ENCODE results near the gene NOMO2. TPM values are rescaled to one million over a fixed set of nuclear protein-coding genes. Genes with fewer than 3 reads are reported as not detected.
"Not testable (repeated sequence)": the region's sequence is repeated elsewhere in the genome, so short reads cannot be mapped to it uniquely, and the experiment has no call there.

Gene NOMO2
- total and polyA plus RNA-seq, 2 experiments from 2014 or later: 135 TPM

DNA sequence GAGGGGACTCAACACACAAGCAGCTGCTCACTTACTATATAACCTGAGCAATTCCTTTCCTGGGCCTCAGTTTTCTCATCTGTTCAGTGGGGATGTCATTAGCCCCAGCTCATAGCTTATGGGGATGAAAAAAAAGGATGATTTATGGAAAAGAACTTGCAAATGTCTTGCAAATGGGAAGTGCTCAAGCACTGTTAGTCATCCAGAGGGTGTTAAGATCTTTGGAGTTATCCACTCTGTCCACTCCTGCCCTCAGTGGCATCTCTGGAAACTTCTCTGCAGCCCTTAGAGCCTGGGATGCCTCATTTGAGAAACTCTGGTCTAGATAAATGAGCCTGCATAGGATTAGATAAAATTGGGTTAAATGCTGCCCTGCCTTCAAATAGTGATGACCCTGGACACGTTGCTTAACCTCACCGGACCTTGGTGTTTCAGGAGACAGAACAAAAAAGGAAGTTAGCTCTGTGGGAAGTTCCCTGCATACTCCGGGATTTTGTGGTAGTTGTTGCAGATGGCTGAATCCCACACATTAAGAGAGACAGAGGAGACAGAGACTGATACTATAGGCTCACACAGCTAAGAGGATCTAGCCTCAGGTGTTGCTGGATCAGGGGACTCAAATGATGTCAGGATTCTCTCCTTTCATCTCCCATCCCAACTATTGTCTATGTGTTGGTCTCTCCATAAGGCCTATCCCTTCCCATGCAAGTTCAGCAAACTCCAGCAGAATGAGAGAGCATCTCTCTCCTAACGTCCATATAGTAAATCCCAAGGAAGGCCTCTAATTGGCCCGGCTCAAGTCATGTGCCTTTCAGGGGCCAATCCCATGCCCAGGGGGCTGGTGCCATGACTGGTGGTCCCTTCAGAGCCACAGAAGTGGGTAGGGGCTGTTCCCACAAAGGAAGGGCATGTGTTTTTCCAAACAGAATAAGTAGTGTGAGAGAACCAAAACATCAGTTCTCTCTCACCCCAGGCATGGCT, 25.0 kb upstream of the NOMO2 start:
- not testable (repeated sequence) for H3K27me3 ChIP-seq (replicated peaks; ENCODE audit: insufficient read depth); H3K4me2 ChIP-seq (ENCODE audit: unreplicated experiment)

DNA sequence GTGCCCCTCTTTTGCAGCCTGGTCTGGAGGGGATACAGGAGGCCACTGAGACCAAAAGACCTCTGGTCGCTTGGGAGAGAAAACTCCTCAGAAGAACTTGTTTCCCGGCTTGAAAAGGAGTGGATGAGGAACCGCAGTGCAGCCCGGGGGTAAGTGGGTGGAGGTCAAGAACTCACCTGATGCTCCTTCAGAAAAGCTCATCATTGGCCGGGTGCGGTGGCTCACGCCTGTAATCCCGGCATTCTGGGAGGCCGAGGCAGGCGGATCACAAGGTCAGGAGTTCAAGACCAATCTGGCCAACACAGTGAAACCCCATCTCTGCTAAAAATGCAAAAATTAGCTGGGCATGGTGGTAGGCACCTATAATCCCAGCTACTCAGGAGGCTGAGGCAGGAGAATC, 23.9 kb upstream of the NOMO2 start:
- H3F3A ChIP-seq (ENCODE audit: insufficient read depth); H3K9me2 ChIP-seq (ENCODE audit: insufficient read depth); DNase-seq; H4K20me1 ChIP-seq (ENCODE audit: insufficient read depth); H3K4me2 ChIP-seq (ENCODE audit: unreplicated experiment); H3K9me3 ChIP-seq (ENCODE audit: low read depth); in situ Hi-C loops (cut with MboI); H3K79me2 ChIP-seq (ENCODE audit: insufficient read depth); H2AFZ ChIP-seq; H3K27ac ChIP-seq; H3K4me3 ChIP-seq; H3K9ac ChIP-seq; H3K27me3 ChIP-seq (replicated peaks; ENCODE audit: insufficient read depth); H3K4me1 ChIP-seq (ENCODE audit: insufficient read depth); H3K36me3 ChIP-seq (ENCODE audit: low read depth): not testable (repeated sequence)
- 73 to 76% methylated on average over 9 to 10 of the region's 10 CpGs for WGBS, 2 experiments (ENCODE audit: low coverage in 1 of 2, low lambda C conversion rate in 2 of 2, missing lambda C conversion rate in 2 of 2)

More for the DNA sequence above, 25.0 kb upstream of the NOMO2 start:
- DNase-seq; H4K20me1 ChIP-seq (ENCODE audit: insufficient read depth); H3K4me3 ChIP-seq; H2AFZ ChIP-seq; H3K4me1 ChIP-seq (ENCODE audit: insufficient read depth); H3K36me3 ChIP-seq (ENCODE audit: low read depth); H3K27ac ChIP-seq; H3K79me2 ChIP-seq (ENCODE audit: insufficient read depth); H3K9me2 ChIP-seq (ENCODE audit: insufficient read depth); H3F3A ChIP-seq (ENCODE audit: insufficient read depth); H3K9ac ChIP-seq; in situ Hi-C loops (cut with MboI); H3K9me3 ChIP-seq (ENCODE audit: low read depth): not testable (repeated sequence)
- WGBS, 2 experiments (ENCODE audit: low coverage in 1 of 2, low lambda C conversion rate in 2 of 2, missing lambda C conversion rate in 2 of 2): 41% methylated on average over 5 of the region's 5 CpGs

DNA sequence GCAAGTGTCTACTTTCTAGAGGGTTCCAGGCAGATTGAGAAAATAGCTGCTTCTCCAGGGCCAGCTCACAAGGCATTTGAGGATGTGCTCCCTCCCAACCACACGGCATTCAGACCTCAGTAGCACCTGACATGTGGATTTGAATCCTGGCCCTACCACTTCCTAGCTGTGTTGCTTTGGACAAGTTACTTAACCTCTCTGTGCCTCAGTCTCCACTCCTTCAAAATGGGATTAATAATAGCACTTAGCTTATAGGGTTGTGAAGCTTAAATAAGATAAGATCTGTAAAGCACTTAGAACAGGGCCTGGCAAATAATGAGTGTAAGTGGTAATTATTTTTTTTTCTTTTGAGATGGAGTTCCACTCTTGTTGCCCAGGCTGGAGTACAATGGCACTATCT, 21.0 kb upstream of the NOMO2 start:
- no peaks in the 10 kb centered on the region for H3K36me3 ChIP-seq (ENCODE audit: low read depth)
- TF ChIP-seq EZH2phosphoT487 (IDR thresholded peaks at IDR 0.05; ENCODE audit: insufficient read depth, low read depth) (no peak), EZH2 (IDR thresholded peaks at IDR 0.05; ENCODE audit: insufficient read depth, poor library complexity, severe bottlenecking) (no peak)
- 47 to 57% methylated on average over 1 of the region's 1 CpG for WGBS, 2 experiments (ENCODE audit: low coverage in 1 of 2, low lambda C conversion rate in 2 of 2, missing lambda C conversion rate in 2 of 2)
- no peak overlapping the region for H3K4me2 ChIP-seq (ENCODE audit: unreplicated experiment)
- H3K9me3 ChIP-seq (ENCODE audit: low read depth): no peaks in the 10 kb centered on the region
- in situ Hi-C loops (cut with MboI): no loop called here
- H3K9me2 ChIP-seq (ENCODE audit: insufficient read depth): no peaks in the 10 kb centered on the region
- H3F3A ChIP-seq (ENCODE audit: insufficient read depth): no peaks in the 10 kb centered on the region
- H3K27ac ChIP-seq: no peak overlapping the region
- H3K9ac ChIP-seq: no peak overlapping the region
- H3K27me3 ChIP-seq (replicated peaks; ENCODE audit: insufficient read depth): no peaks in the 10 kb centered on the region
- no peaks in the 10 kb centered on the region for H3K79me2 ChIP-seq (ENCODE audit: insufficient read depth)
- no peaks in the 10 kb centered on the region for H3K4me1 ChIP-seq (ENCODE audit: insufficient read depth)
- no peaks in the 10 kb centered on the region for H4K20me1 ChIP-seq (ENCODE audit: insufficient read depth)
- no peak overlapping the region for H2AFZ ChIP-seq
- no peak overlapping the region for H3K4me3 ChIP-seq
- no peak for DNase-seq

DNA sequence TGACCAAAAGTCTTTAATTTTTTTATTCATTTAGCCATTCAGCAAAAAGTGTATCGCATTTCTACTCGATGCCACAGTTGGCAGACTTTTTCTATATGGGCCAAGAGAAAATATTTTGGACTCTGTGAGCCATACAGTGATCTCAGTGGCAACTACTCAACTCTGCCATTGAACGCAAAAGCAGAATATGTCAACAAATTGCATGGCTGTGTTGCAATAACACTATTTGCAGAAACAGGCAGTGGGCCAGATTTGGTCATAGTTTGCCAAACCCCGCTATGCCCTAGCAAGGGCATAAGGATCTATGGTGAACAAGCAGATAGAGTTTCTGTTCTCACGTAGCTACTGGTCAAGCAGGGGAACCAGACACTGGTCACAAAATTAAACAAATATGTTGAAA, 18.5 kb upstream of the NOMO2 start:
- DNase-seq; H3K4me3 ChIP-seq; H3K27me3 ChIP-seq (replicated peaks; ENCODE audit: insufficient read depth); H3K9me2 ChIP-seq (ENCODE audit: insufficient read depth); H3K4me2 ChIP-seq (ENCODE audit: unreplicated experiment); H3K9me3 ChIP-seq (ENCODE audit: low read depth); H3K36me3 ChIP-seq (ENCODE audit: low read depth); H3K79me2 ChIP-seq (ENCODE audit: insufficient read depth); H4K20me1 ChIP-seq (ENCODE audit: insufficient read depth); in situ Hi-C loops (cut with MboI); H3K4me1 ChIP-seq (ENCODE audit: insufficient read depth); H3K9ac ChIP-seq; H3K27ac ChIP-seq; H3F3A ChIP-seq (ENCODE audit: insufficient read depth); H2AFZ ChIP-seq: not testable (repeated sequence)
- 49 to 58% methylated on average over 3 of the region's 5 CpGs for WGBS, 2 experiments (ENCODE audit: low coverage in 1 of 2, low lambda C conversion rate in 2 of 2, missing lambda C conversion rate in 2 of 2)

DNA sequence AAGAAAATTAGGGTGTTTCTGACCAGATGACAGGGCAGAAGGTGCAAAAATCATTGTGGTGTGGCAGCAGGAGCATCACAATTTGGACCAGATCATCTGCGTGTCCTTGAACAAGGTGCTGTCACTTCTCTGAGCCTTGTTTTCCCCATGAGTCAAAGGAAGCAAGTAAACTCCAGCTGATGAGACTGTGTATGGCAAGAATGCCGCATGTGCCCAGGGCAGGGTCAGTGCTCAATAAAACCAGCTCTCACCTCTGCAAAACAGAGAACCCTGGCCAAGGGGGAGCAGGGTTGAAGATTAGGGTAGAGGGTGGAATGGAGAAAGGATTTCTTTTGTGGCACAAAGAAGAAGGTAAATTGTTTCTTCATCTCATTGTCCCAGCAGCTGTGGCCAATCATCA, 17.4 kb upstream of the NOMO2 start:
- H3K9me3 ChIP-seq (ENCODE audit: low read depth); H3F3A ChIP-seq (ENCODE audit: insufficient read depth); DNase-seq; H2AFZ ChIP-seq; H3K9me2 ChIP-seq (ENCODE audit: insufficient read depth); H4K20me1 ChIP-seq (ENCODE audit: insufficient read depth); H3K4me2 ChIP-seq (ENCODE audit: unreplicated experiment); H3K4me1 ChIP-seq (ENCODE audit: insufficient read depth); H3K4me3 ChIP-seq; H3K36me3 ChIP-seq (ENCODE audit: low read depth); H3K79me2 ChIP-seq (ENCODE audit: insufficient read depth); in situ Hi-C loops (cut with MboI); H3K27ac ChIP-seq; H3K9ac ChIP-seq; H3K27me3 ChIP-seq (replicated peaks; ENCODE audit: insufficient read depth): not testable (repeated sequence)
- WGBS, 2 experiments (ENCODE audit: low coverage in 1 of 2, low lambda C conversion rate in 2 of 2, missing lambda C conversion rate in 2 of 2): 73 to 81% methylated on average over 2 of the region's 2 CpGs

DNA sequence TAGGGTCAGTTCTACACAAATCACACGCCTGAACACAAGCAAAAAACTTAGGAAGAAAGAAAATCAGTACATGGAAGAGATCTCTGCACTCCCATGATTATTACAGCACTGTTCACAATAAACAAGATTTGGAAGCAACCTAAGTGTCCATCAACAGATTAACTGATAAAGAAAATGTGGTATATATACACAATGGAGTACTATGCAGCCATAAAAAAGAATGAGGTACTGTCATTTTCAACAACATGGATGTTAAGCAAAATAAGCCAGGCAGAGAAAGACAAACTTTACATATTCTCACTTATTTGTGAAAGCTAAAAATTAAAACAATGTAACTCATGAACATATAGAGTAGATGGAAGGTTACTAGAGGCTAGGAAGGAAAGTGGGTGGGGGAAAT, 16.0 kb upstream of the NOMO2 start:
- in situ Hi-C loops (cut with MboI); H3K9ac ChIP-seq; H3K27me3 ChIP-seq (replicated peaks; ENCODE audit: insufficient read depth); H4K20me1 ChIP-seq (ENCODE audit: insufficient read depth); H3K4me3 ChIP-seq; H2AFZ ChIP-seq; H3K36me3 ChIP-seq (ENCODE audit: low read depth); H3K4me2 ChIP-seq (ENCODE audit: unreplicated experiment); H3K9me3 ChIP-seq (ENCODE audit: low read depth); H3K79me2 ChIP-seq (ENCODE audit: insufficient read depth); H3K9me2 ChIP-seq (ENCODE audit: insufficient read depth); H3K4me1 ChIP-seq (ENCODE audit: insufficient read depth); H3F3A ChIP-seq (ENCODE audit: insufficient read depth); H3K27ac ChIP-seq; DNase-seq: not testable (repeated sequence)
- 29 to 59% methylated on average over 1 of the region's 1 CpG for WGBS, 2 experiments (ENCODE audit: low coverage in 1 of 2, low lambda C conversion rate in 2 of 2, missing lambda C conversion rate in 2 of 2)

DNA sequence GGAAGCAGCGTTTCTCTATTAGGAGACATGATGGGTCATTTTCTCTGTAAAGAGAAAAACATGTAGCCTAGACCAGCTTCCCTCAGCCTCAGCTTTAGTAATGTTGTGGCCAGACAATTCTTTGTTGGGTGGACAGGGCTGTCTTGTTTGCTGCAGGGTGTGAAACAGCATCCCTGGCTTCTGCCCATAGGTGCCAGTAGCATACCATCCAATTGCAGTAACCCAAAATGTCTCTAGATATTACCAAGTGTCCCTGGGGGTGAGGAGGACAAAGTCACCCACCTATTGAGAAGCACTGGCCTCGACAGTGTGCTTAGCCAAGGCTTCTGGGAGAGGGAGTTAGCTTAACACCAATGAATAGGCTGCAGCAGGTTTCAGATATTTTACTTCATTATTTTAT, 14.0 kb upstream of the NOMO2 start:
- DNase-seq; in situ Hi-C loops (cut with MboI); H3K27ac ChIP-seq: not testable (repeated sequence)

More for the DNA sequence above, 14.0 kb upstream of the NOMO2 start:
- 0 to 25% methylated on average over 1 to 2 of the region's 2 CpGs for WGBS, 2 experiments (ENCODE audit: low coverage in 1 of 2, low lambda C conversion rate in 2 of 2, missing lambda C conversion rate in 2 of 2)
- not testable (repeated sequence) for H3K36me3 ChIP-seq (ENCODE audit: low read depth); H3K4me2 ChIP-seq (ENCODE audit: unreplicated experiment); H2AFZ ChIP-seq; H3F3A ChIP-seq (ENCODE audit: insufficient read depth); H3K9me2 ChIP-seq (ENCODE audit: insufficient read depth); H3K4me3 ChIP-seq; H3K79me2 ChIP-seq (ENCODE audit: insufficient read depth); H3K27me3 ChIP-seq (replicated peaks; ENCODE audit: insufficient read depth); H3K9me3 ChIP-seq (ENCODE audit: low read depth); H3K9ac ChIP-seq; H3K4me1 ChIP-seq (ENCODE audit: insufficient read depth); H4K20me1 ChIP-seq (ENCODE audit: insufficient read depth)

Data from GM23248 (cell line).